Muscle of leg (tissue), 11 donors: ENCODE measurements around the gene PPP1R1B. TPM values are rescaled to one million over a fixed set of nuclear protein-coding genes. Genes with fewer than 3 reads are reported as not detected.

ENCODE experiments used
- DNase-seq: peaks from one replicate; pipeline ENCODE4 v3.0.0; 2013
- H3K27ac ChIP-seq: one replicate; pipeline ENCODE4 v1.5.1; 2013; ENCODE audit warnings: mild to moderate bottlenecking, low read length, control low read depth
- H3K27me3 ChIP-seq: one replicate; pipeline ENCODE4 v1.6.1; 2013; ENCODE audit warnings: low read length; ENCODE audit not compliant: control insufficient read depth, insufficient read depth
- H3K36me3 ChIP-seq: one replicate; pipeline ENCODE4 v1.6.1; 2013; ENCODE audit warnings: low read length; ENCODE audit not compliant: control insufficient read depth, insufficient read depth
- H3K4me1 ChIP-seq: one replicate; pipeline ENCODE4 v1.6.1; 2013; ENCODE audit warnings: low read length; ENCODE audit not compliant: control insufficient read depth, insufficient read depth
- H3K4me3 ChIP-seq: one replicate; pipeline ENCODE4 v1.5.1; 2013; ENCODE audit warnings: low read length, control low read depth
- H3K9me3 ChIP-seq: replicated peaks from 2 replicates; pipeline ENCODE4 v1.6.1; 2013; ENCODE audit warnings: low read depth, low read length; ENCODE audit not compliant: control insufficient read depth
- WGBS: methylation state at CpG from one replicate; pipeline ENCODE4 v1.1.5; 2013; ENCODE audit warnings: missing lambda C conversion rate; ENCODE audit not compliant: insufficient coverage; 5-methylcytosine and 5-hydroxymethylcytosine counted together
- polyA plus RNA-seq, 8 donors: library from polyadenylated mRNA; unstranded; fragments of 120-200 nt; gene quantifications; one replicate each; pipeline versions ENCODE4 v1.2.1 to v1.2.3, GENCODE V29; 2013; ENCODE audit warnings: inconsistent platforms in 1 of 8, low replicate concordance in 1 of 8; ENCODE audit not compliant: insufficient read length in 8 of 8, insufficient read depth in 1 of 8
- total RNA-seq: library from RNA; stranded (reverse); fragments of 120-200 nt; gene quantifications from one replicate; pipeline ENCODE4 v1.2.4, GENCODE V29; 2013

Gene PPP1R1B
- total and polyA plus RNA-seq, 9 donors, result 0.56 to 2.9 (median 1.6) TPM

DNA sequence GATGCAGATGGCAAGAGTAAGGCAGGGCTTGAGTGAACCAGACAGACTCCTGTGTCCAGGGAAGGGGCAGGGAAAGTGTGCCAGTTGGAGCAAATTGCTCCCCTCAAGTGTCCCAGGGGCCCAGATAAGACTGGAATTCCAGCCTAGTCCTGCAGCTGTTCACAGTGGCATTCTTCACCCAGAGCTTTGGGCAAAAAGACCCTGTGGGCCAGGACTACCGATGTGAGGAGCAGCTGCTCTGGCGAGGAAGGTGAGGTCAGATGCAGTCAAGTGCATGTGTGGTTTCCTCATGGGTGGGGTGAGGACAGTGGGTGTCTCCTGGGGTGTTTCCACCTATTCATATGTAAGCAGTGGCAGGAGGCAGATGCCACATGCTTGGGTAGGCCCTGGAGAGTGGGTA is 33.4 kb upstream of the PPP1R1B start:
- Histone ChIP-seq H3K27ac (no peak overlapping the region), H3K36me3 (no peaks in the 10 kb centered on the region), H3K4me1 (peaks cover 24% of the 10 kb centered on the region), H3K27me3 (peaks cover 58% of the 10 kb centered on the region), H3K9me3 (no peaks in the 10 kb centered on the region), H3K4me3 (no peak overlapping the region)
- 69% methylated on average over 2 of the region's 2 CpGs for WGBS
- no peak for DNase-seq

DNA sequence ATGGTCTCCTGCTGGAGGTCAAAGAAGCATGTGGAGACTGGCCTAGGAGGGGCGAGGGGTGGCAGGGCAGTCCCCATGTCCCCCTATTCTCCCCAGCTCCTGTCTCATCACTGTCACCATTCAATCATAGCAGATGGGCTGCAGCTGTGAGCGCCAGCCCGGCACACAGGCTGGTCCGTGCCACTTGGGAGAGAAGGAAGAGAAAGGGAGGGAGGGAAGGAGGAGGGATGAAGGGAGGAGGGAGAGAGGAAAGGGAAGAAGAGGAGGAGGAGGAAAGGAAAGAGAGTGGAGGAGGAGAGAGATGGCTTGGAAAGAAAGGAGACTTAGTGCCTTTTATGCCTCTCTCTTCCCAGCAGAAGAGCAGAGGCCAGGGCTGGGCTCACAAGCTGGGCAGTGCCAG is 31.5 kb upstream of the PPP1R1B start:
- H3K4me3 ChIP-seq, result no peak overlapping the region
- no peaks in the 10 kb centered on the region for H3K9me3 ChIP-seq
- no peak for DNase-seq
- H3K27ac ChIP-seq, result no peak overlapping the region
- H3K27me3 ChIP-seq, result peaks cover 77% of the 10 kb centered on the region
- peaks cover 42% of the 10 kb centered on the region for H3K4me1 ChIP-seq
- no peaks in the 10 kb centered on the region for H3K36me3 ChIP-seq
- 0% methylated on average over 1 of the region's 4 CpGs for WGBS

DNA sequence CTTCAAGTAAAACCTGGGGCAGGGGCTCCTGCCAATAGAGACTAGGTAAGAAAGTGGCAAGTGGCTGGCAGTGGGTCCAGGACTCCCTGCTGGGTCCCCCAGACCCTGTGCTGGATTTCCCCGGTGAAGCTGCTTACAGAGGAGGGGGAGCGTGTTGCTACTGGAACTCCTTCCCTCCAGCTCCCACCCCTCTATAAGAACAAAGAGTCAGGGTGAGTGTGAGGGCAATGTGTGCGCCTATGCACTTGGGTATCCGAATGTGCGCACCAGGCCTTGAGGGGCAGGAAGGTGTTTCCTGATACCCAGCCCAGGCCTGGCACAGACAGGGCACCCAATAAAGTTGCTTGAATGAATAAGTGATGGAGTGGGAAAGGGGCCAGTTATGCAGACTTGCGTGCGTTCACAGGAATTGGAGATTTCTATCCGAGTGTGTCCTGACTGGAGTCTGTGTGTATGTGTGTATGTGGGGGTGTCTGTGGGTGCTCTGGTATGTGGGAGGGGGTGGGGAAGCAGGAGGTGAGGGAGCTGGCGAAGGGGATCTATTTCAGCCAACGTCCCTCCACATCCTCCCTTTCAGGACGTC is 30.7 kb upstream of the PPP1R1B start:
- no peak for DNase-seq
- Histone ChIP-seq H3K4me1 (peaks cover 42% of the 10 kb centered on the region), H3K4me3 (no peak overlapping the region), H3K27ac (no peak overlapping the region), H3K27me3 (peaks cover 84% of the 10 kb centered on the region), H3K9me3 (no peaks in the 10 kb centered on the region), H3K36me3 (no peaks in the 10 kb centered on the region)
- 13% methylated on average over 8 of the region's 11 CpGs for WGBS

DNA sequence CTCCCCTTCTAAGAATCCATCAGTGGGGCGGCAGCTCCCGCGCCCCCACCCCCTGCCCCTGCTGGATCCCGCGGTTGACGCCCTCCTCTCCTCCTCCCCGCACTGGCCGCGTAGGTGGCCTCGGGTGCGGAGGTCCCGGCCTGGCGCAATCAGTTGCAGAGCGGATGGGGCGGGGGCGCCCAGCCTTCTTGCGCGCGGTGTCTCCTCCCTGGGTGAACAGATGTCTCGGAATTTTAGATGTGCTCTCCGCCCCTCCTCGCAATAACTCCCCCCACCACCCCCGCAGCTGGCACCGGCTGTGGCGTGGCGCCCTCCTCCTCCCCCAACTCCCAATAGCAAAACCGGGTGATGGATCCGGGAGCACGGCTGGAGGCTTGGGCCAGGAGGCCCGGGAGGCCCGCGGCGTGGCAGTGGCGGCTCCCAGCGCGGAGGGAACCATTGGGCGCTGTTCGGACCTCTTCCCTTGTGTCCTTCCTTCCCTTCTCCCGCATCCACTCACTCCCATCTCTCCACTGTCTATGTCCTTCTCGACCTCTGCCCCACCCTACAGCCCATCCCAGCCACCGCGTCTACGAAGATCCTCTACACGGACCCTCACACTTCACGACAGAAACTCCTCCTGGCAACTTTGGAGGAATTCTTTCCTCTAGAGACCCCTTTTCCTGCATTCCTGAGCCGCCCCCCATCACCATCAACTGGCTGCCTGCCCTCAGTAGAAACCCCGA is 30.0 kb upstream of the PPP1R1B start:
- H3K27me3 ChIP-seq, result peaks cover 88% of the 10 kb centered on the region
- H3K4me3 ChIP-seq, result no peak overlapping the region
- no peak overlapping the region for H3K27ac ChIP-seq
- no peaks in the 10 kb centered on the region for H3K9me3 ChIP-seq
- H3K4me1 ChIP-seq, result peaks cover 42% of the 10 kb centered on the region
- WGBS, result under 1% methylated on average over 40 of the region's 47 CpGs
- DNase-seq, result no peak
- H3K36me3 ChIP-seq, result no peaks in the 10 kb centered on the region

DNA sequence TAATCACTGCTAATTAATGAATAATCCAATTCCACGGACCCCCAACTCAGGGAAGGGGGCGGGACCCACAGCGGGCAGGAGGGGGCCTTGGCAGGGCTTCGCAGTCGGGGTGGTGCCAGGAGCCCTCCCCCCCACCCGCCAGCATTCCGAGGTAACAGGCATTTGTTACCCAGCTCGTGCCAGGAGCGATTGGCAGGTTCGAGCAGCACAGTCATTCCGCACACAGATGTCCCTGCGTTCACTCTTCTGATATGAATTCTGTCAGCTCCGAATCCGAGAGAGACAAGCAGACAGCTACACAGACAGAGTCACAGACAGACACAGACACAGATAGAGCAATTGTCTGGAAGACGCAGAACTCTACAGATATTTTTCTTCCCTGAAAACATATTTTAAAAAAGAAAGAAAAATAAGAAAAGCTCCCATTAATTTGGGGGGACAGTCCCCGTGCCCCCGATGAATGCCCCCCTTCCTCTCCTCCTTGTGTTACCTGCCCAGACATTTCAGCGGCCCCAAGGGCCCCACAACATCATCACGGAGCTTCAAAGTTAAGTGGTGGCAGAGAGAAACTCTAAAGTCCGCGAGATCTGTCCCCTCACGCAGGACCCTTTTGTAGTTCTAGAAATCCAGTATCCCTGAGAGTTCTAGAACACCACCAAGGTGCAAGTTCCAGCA is 29.2 kb upstream of the PPP1R1B start:
- Histone ChIP-seq H3K9me3 (no peaks in the 10 kb centered on the region), H3K4me1 (peaks cover 36% of the 10 kb centered on the region), H3K27ac (no peak overlapping the region), H3K27me3 (peaks cover 90% of the 10 kb centered on the region), H3K36me3 (no peaks in the 10 kb centered on the region), H3K4me3 (no peak overlapping the region)
- WGBS, result 5% methylated on average over 16 of the region's 22 CpGs
- no peak for DNase-seq

DNA sequence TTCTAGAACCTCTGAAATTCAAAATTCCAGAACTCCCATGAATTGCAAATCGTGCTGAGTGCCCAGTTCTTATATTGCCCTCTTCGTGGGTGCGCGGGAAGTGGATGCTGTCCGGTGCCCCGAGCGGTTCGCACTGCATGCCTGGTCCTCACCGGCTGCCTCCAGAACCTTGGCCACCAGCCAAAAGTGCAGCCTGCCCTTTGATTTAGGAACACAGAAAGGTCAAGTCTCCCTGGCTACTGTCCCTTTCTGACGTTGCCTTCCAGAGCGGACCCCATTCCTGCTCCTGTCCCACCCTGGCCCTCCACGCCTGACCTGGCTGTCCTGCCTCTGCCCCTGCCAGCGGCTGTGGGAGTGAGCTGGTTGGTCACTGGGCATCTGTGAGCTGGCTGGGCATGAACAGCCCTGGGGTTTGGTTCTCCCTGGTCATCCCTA is 28.7 kb upstream of the PPP1R1B start:
- Histone ChIP-seq H3K4me1 (peaks cover 36% of the 10 kb centered on the region), H3K36me3 (no peaks in the 10 kb centered on the region), H3K4me3 (no peak overlapping the region), H3K27ac (no peak overlapping the region), H3K27me3 (peaks cover 94% of the 10 kb centered on the region), H3K9me3 (no peaks in the 10 kb centered on the region)
- DNase-seq, result no peak
- WGBS, result 5% methylated on average over 10 of the region's 13 CpGs

DNA sequence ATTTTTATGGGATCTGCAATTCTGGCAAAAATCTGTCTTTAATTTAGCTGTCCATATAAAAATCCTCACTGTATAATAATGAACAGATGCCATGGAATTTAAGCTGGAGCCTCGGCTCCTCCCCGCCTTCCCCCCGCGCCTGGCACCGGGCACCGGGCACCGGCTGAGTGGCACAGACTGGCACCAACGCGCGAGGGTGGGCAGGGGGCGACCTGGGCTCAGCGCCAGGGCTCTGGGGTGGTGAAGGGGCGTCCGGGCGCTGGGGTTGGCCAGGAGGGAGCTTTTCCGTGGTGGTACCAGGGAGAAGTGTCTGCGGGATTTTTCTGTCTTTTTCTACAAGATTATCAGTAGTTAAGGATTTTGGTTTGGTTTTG is 28.1 kb upstream of the PPP1R1B start:
- peaks cover 95% of the 10 kb centered on the region for H3K27me3 ChIP-seq
- H3K9me3 ChIP-seq, result no peaks in the 10 kb centered on the region
- DNase-seq, result no peak
- peaks cover 36% of the 10 kb centered on the region for H3K4me1 ChIP-seq
- no peak overlapping the region for H3K27ac ChIP-seq
- WGBS, result 1% methylated on average over 12 of the region's 17 CpGs
- H3K36me3 ChIP-seq, result no peaks in the 10 kb centered on the region
- H3K4me3 ChIP-seq, result no peak overlapping the region

DNA sequence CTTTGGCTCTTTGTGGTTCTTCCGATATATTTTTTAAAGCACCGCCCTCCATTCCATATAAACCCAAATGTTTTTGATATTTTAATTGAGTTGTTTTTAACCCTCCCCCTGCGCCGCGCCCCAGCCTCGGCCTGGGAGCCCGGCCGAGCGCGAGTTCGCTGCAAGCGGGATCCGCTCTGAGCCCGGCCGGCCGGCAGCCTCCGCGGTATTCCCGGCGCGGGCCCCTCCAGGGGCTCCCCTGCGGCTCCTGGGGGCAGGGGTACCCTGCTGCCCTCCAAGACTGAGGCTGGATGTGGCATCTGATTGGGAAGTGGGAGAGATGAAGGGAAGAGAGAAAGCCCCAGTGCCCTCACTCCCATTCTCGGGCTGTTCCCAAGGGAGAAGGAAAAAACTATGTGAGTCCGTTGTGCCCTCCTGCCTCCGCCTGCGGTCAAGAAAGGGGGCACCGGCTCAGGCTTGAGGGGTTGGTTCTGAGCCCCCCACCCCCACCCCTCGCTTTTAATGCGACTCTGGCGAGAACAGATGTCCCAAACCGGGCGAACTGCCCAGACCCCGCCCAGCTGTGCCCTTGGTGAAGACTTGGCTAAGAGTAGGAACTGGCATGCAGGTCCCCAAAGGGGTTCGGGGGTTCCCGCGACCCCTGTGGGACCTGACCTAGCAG is 27.6 kb upstream of the PPP1R1B start:
- Histone ChIP-seq H3K27ac (no peak overlapping the region), H3K4me3 (no peak overlapping the region), H3K36me3 (no peaks in the 10 kb centered on the region), H3K4me1 (peaks cover 36% of the 10 kb centered on the region), H3K27me3 (peaks cover 95% of the 10 kb centered on the region), H3K9me3 (no peaks in the 10 kb centered on the region)
- 0% methylated on average over 10 of the region's 36 CpGs for WGBS
- DNase-seq, result no peak

DNA sequence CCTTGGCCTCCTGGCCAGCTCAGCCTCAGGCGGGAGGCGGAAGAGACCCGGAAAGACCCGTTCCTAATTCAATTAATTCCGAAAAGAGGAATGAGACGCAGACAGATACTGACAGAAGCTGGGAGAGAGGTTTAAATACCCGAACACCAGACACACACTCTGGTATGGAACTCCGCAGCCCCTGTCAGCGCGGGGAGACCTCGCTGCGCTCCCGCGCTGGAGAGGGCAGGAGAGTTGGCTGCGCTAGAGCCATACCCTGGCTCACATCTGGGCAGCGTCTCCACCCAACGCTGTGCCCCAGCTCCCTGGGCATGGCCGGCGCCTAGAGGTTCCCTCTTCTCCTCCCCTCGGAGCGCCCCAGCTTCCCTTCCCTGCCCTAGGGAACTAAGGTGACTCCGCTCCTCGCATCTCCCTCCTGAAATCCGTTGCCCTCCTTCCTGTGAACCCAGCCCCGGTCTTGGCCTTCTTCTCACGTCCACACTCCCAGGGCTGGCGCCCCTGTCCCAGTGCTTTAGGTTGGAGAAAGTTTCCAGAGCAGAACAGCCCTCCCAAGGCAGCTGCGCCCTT is 27.0 kb upstream of the PPP1R1B start:
- H3K4me1 ChIP-seq, result peaks cover 39% of the 10 kb centered on the region
- H3K9me3 ChIP-seq, result no peaks in the 10 kb centered on the region
- no peak for DNase-seq
- no peak overlapping the region for H3K4me3 ChIP-seq
- no peak overlapping the region for H3K27ac ChIP-seq
- under 1% methylated on average over 27 of the region's 28 CpGs for WGBS
- H3K36me3 ChIP-seq, result no peaks in the 10 kb centered on the region
- peaks cover 100% of the 10 kb centered on the region for H3K27me3 ChIP-seq
